Panc1 (cell line): ENCODE data around the gene ASCC2.

Experiments used
- POLR2AphosphoS5 ChIP-seq: IDR thresholded peaks from 2 replicates; pipeline ENCODE4 v1.6.1; 2012; ENCODE audit warnings: mild to moderate bottlenecking, low read depth, low read length, moderate library complexity
- SIN3A ChIP-seq: IDR thresholded peaks from 2 replicates; pipeline ENCODE4 v1.6.1; 2012; ENCODE audit warnings: low read depth, mild to moderate bottlenecking, low read length, moderate library complexity, borderline replicate concordance; ENCODE audit not compliant: insufficient read depth
- TF ChIP-seq, protein P1 (sequence below): fragments of 450-650 bp; IDR thresholded peaks from 2 replicates; pipeline ENCODE4 v1.5.1; 2017; ENCODE audit warnings: mild to moderate bottlenecking
- TF ChIP-seq, protein P2 (sequence below), 2 experiments: IDR thresholded peaks; 2 replicates each; pipeline ENCODE4 v1.6.1; 2011 to 2012; ENCODE audit warnings: low read depth in 2 of 2, control low read depth in 1 of 2, low read length in 1 of 2, mild to moderate bottlenecking in 1 of 2, moderate library complexity in 1 of 2; ENCODE audit not compliant: insufficient read depth in 1 of 2

DNA sequence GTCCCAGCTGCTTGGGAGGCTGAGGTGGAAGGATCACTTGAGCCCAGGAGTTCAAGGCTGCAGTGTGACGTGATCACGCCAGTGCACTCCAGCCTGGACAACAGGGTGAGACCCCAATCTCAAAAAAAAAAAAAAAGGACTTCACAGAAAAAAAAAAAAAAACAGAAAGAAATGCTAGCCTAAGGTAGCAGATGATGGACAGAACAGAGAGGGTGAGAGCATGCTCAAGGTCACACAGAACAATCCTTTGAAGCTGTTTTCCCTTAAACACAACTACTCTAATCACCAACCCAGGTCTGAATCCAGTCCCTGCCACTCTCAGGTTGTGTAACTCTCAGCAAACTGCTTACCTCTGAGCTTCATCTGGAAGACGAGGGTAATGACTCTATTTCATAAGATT, 81.0 kb downstream of the ASCC2 start:
- TF ChIP-seq, protein P1, sequence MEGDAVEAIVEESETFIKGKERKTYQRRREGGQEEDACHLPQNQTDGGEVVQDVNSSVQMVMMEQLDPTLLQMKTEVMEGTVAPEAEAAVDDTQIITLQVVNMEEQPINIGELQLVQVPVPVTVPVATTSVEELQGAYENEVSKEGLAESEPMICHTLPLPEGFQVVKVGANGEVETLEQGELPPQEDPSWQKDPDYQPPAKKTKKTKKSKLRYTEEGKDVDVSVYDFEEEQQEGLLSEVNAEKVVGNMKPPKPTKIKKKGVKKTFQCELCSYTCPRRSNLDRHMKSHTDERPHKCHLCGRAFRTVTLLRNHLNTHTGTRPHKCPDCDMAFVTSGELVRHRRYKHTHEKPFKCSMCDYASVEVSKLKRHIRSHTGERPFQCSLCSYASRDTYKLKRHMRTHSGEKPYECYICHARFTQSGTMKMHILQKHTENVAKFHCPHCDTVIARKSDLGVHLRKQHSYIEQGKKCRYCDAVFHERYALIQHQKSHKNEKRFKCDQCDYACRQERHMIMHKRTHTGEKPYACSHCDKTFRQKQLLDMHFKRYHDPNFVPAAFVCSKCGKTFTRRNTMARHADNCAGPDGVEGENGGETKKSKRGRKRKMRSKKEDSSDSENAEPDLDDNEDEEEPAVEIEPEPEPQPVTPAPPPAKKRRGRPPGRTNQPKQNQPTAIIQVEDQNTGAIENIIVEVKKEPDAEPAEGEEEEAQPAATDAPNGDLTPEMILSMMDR = no peak
- TF ChIP-seq, protein P2, sequence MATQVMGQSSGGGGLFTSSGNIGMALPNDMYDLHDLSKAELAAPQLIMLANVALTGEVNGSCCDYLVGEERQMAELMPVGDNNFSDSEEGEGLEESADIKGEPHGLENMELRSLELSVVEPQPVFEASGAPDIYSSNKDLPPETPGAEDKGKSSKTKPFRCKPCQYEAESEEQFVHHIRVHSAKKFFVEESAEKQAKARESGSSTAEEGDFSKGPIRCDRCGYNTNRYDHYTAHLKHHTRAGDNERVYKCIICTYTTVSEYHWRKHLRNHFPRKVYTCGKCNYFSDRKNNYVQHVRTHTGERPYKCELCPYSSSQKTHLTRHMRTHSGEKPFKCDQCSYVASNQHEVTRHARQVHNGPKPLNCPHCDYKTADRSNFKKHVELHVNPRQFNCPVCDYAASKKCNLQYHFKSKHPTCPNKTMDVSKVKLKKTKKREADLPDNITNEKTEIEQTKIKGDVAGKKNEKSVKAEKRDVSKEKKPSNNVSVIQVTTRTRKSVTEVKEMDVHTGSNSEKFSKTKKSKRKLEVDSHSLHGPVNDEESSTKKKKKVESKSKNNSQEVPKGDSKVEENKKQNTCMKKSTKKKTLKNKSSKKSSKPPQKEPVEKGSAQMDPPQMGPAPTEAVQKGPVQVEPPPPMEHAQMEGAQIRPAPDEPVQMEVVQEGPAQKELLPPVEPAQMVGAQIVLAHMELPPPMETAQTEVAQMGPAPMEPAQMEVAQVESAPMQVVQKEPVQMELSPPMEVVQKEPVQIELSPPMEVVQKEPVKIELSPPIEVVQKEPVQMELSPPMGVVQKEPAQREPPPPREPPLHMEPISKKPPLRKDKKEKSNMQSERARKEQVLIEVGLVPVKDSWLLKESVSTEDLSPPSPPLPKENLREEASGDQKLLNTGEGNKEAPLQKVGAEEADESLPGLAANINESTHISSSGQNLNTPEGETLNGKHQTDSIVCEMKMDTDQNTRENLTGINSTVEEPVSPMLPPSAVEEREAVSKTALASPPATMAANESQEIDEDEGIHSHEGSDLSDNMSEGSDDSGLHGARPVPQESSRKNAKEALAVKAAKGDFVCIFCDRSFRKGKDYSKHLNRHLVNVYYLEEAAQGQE (IDR thresholded peaks at IDR 0.05; ENCODE audit: insufficient read depth in 1 of 2, low read depth in 2 of 2, low read length in 1 of 2) = no peak
- TF ChIP-seq POLR2AphosphoS5 = no peak
- TF ChIP-seq SIN3A = no peak
